ENCODE measurements around the gene ALG9. TPM values are rescaled to one million over a fixed set of nuclear protein-coding genes. Genes with fewer than 3 reads are reported as not detected.

The ALG9 gene
- total and polyA plus RNA-seq, 2 of the 4 experiments (the other 2 are of a cell fraction) = 20.7 to 35.7 TPM

DNA sequence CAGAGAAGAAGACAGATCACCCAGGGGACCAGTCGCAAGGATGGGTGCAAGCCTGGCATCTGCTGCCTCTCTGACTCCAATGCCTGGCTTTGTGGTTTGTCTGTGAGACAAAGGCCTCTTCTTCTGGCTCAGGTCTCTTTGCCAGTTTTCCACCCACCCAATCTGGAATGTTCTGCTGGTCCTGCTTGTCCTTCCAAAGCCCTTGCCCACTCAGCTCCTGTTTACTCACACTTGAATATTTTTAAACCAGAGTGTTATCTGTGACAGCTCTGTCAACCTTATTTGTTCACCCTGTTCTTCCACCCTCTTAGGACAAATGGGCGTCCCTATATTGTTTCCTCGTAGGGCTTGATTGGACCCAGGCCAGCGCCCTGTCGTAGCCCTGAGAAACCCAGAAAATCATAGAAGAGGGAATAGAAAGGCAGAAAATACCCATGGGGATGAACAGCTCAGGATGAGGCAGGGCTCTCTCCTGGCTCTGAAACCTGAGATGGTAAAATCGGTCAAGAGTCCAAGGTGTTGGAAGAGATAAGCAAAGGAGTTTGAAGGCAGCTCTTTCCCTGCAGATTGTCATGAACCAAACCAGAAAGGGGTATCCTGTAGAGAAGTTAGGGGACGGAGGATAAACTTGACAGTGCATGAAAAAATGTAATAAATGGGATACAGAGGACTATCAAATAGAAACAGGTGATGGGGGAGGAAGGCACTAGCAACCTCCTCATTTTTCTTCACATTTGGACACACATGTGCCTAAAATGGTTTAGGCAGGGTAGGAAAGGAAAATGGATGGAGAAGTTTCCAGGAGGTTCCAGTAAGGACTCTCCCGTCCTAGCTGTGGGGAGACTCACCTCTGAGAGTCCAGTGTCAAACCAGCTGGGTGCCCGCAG is 39.5 kb upstream of the ALG9 start:
- no peak overlapping the region; the same call in 1 of the 2 replicates for H3K23ac ChIP-seq (ENCODE audit: low read depth, low read length)
- peak overlapping the region; percentile 70 for H3K18ac ChIP-seq (ENCODE audit: low read depth, low read length)
- H2BK120ac ChIP-seq (ENCODE audit: low read depth, low read length) = peak overlapping the region; percentile 84
- H3K27me3 ChIP-seq (ENCODE audit: control insufficient read depth, insufficient read depth, low read length) = no peaks in the 10 kb centered on the region
- H2AK5ac ChIP-seq (ENCODE audit: low read depth, low read length) = peak overlapping the region; percentile 72
- no peaks in the 10 kb centered on the region for H3K36me3 ChIP-seq (ENCODE audit: control insufficient read depth, insufficient read depth, low read length)
- H3K4me2 ChIP-seq (ENCODE audit: low read depth, low read length) = 0 out of 2 replicates have a peak overlapping the region, but pooled peaks have one; percentile 2
- H3K79me1 ChIP-seq (ENCODE audit: low read depth in 1 of 2, low read length in 2 of 2) = peaks cover 0 to 15% of the 10 kb centered on the region in 2 experiments; a peak in 2 of 4 replicates
- peak overlapping the region; percentile 97; the same call in 1 of the 2 replicates for H4K91ac ChIP-seq (ENCODE audit: insufficient read depth, low read depth, low read length)
- ChIA-PET CTCF (interaction anchor here (0.5 to 0.6 kb wide), 2 partner anchors 21 to 998 kb away, joined by 3 read pairs; no protein-coding TSS in a partner anchor), POLR2A (ENCODE audit: unreplicated experiment) (interaction anchor here (0.5 to 1.0 kb wide), 2 partner anchors 7 to 24 kb away, joined by 3 read pairs; no protein-coding TSS in a partner anchor)
- H2BK15ac ChIP-seq (ENCODE audit: low read depth, low read length) = peak overlapping the region; percentile 67; the same call in 1 of the 3 replicates
- ATAC-seq (ENCODE audit: low read depth) (no peak), DNase-seq (no peak)
- BruUV-seq (replicated peaks) = no TSS peak
- peak overlapping the region; percentile 85 for H2BK5ac ChIP-seq (ENCODE audit: low read depth, low read length, poor library complexity, severe bottlenecking)
- H3K9me1 ChIP-seq (ENCODE audit: insufficient read depth, low read length) = peaks cover 18% of the 10 kb centered on the region
- dilution Hi-C loops (cut with HindIII; ENCODE audit: low sequenced_read_pairs, unreplicated experiment) = no loop called here
- H4K8ac ChIP-seq (ENCODE audit: low read depth in 2 of 2, low read length in 2 of 2) = peak overlapping the region; percentile 92 to 93; a peak in 2 of 4 replicates
- no peak overlapping the region for H3K56ac ChIP-seq (ENCODE audit: extremely low read depth, insufficient read depth, low read length)
- H3K9ac ChIP-seq (ENCODE audit: low read depth, low read length) = peak overlapping the region; percentile 37; the same call in 1 of the 2 replicates
- peak overlapping the region; percentile 83 for H2AFZ ChIP-seq (replicated peaks; ENCODE audit: low read length, poor library complexity)
- H3K27ac ChIP-seq (ENCODE audit: insufficient read depth, low read length) = no peak overlapping the region; the same call in 1 of the 2 replicates
- peak overlapping the region; percentile 94 for H3K4ac ChIP-seq (ENCODE audit: low read depth, low read length)
- peaks cover 36% of the 10 kb centered on the region for H3K4me1 ChIP-seq (ENCODE audit: control insufficient read depth, insufficient read depth, low read length)
- peak overlapping the region; percentile 97; the same call in 1 of the 2 replicates for H2BK20ac ChIP-seq (ENCODE audit: low read depth, low read length)
- 94% methylated on average over 3 of the region's 9 CpGs; no CpG with 5 or more reads in 1 of the 2 experiments for WGBS, 2 experiments (ENCODE audit: extremely low coverage in 2 of 2, insufficient read length in 1 of 2)
- peak overlapping the region; percentile 85 for H2AK9ac ChIP-seq (replicated peaks; ENCODE audit: low read depth, low read length, poor library complexity)
- H3K9me3 ChIP-seq (ENCODE audit: control insufficient read depth, insufficient read depth, low read length) = no peaks in the 10 kb centered on the region
- H3K14ac ChIP-seq (replicated peaks; ENCODE audit: low read depth, low read length) = peak overlapping the region; percentile 71; the same call in 1 of the 2 replicates
- intact Hi-C loops (cut with micrococcal nuclease) = no loop called here
- no peak overlapping the region for H3K4me3 ChIP-seq (ENCODE audit: insufficient read depth, low read depth, low read length)
- in situ Hi-C loops (cut with MboI; ENCODE audit: low sequenced_read_pairs) = no loop called here
- no peaks in the 10 kb centered on the region for H4K20me1 ChIP-seq (ENCODE audit: insufficient read depth, low read length)
- H4K5ac ChIP-seq (ENCODE audit: low read depth, low read length) = peak overlapping the region; percentile 94
- TF ChIP-seq RAD21 (IDR thresholded peaks at IDR 0.05; ENCODE audit: low read length) (no peak), RCOR1 (IDR thresholded peaks at IDR 0.05; ENCODE audit: insufficient replicate concordance, low read length) (no peak), CTCF (conservative IDR thresholded peaks at IDR 0.05; ENCODE audit: low read depth, low read length) (no peak), POLR2A (IDR thresholded peaks at IDR 0.05; ENCODE audit: low read depth, low read length) (no peak), RFX5 (IDR thresholded peaks at IDR 0.05; ENCODE audit: low read depth, low read length) (no peak), MAZ (IDR thresholded peaks at IDR 0.05; ENCODE audit: borderline replicate concordance, low read depth, low read length) (no peak), NFE2L2 (IDR thresholded peaks at IDR 0.05; ENCODE audit: low read depth, low read length) (no peak), CEBPB (IDR thresholded peaks at IDR 0.05; ENCODE audit: low read depth, low read length) (no peak), USF2 (IDR thresholded peaks at IDR 0.05; ENCODE audit: low read depth, low read length) (no peak), MAFK (IDR thresholded peaks at IDR 0.05; ENCODE audit: low read depth, low read length) (no peak), SMC3 (IDR thresholded peaks at IDR 0.05; ENCODE audit: low read depth, low read length) (no peak), FOS (IDR thresholded peaks at IDR 0.05; ENCODE audit: low read depth, low read length) (no peak)
- TF ChIP-seq, protein P1, sequence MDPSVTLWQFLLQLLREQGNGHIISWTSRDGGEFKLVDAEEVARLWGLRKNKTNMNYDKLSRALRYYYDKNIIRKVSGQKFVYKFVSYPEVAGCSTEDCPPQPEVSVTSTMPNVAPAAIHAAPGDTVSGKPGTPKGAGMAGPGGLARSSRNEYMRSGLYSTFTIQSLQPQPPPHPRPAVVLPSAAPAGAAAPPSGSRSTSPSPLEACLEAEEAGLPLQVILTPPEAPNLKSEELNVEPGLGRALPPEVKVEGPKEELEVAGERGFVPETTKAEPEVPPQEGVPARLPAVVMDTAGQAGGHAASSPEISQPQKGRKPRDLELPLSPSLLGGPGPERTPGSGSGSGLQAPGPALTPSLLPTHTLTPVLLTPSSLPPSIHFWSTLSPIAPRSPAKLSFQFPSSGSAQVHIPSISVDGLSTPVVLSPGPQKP (IDR thresholded peaks at IDR 0.05; ENCODE audit: borderline replicate concordance, low read depth, low read length) = no peak
